Epithelial cell of proximal tubule (primary cell): ENCODE measurements around the gene SERPINB11. TPM values are rescaled to one million over a fixed set of nuclear protein-coding genes. Genes with fewer than 3 reads are reported as not detected.
A peak's percentile ranks its signal among the peaks of the same experiment; 100 is the strongest.

Experiments used
- DNase-seq: peaks from one replicate; pipeline ENCODE4 v3.0.0-alpha.2; 2011; ENCODE audit warnings: low read depth
- H3K4me3 ChIP-seq: 2 replicates; pipeline ENCODE4 v1.5.1; 2011; ENCODE audit warnings: low read depth, mild to moderate bottlenecking, low read length
- total RNA-seq: library from RNA; depleted of rRNA; stranded (reverse); fragments of >200 nt; gene quantifications from 2 replicates; pipeline ENCODE4 v1.2.3, GENCODE V29; 2015
- TF ChIP-seq, protein P1 (sequence below): conservative IDR thresholded peaks from 2 replicates; pipeline ENCODE4 v1.5.1; 2012; ENCODE audit warnings: low read depth, mild to moderate bottlenecking, low read length

Gene SERPINB11
- total RNA-seq, 1 donor from 2014 or later = not detected

GRCh38 chr18:63681449-63682340, 21.1 kb upstream of the SERPINB11 start:
- peak; percentile 19 for DNase-seq
- TF ChIP-seq, protein P1, sequence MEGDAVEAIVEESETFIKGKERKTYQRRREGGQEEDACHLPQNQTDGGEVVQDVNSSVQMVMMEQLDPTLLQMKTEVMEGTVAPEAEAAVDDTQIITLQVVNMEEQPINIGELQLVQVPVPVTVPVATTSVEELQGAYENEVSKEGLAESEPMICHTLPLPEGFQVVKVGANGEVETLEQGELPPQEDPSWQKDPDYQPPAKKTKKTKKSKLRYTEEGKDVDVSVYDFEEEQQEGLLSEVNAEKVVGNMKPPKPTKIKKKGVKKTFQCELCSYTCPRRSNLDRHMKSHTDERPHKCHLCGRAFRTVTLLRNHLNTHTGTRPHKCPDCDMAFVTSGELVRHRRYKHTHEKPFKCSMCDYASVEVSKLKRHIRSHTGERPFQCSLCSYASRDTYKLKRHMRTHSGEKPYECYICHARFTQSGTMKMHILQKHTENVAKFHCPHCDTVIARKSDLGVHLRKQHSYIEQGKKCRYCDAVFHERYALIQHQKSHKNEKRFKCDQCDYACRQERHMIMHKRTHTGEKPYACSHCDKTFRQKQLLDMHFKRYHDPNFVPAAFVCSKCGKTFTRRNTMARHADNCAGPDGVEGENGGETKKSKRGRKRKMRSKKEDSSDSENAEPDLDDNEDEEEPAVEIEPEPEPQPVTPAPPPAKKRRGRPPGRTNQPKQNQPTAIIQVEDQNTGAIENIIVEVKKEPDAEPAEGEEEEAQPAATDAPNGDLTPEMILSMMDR = no peak
- H3K4me3 ChIP-seq = no peak overlapping the region

- TF ChIP-seq, protein P1 = no peak
- H3K4me3 ChIP-seq = no peak overlapping the region
- DNase-seq = peak; percentile 93
Observed at GRCh38 chr18:63683152-63683551, 19.6 kb upstream of the SERPINB11 start.

DNA sequence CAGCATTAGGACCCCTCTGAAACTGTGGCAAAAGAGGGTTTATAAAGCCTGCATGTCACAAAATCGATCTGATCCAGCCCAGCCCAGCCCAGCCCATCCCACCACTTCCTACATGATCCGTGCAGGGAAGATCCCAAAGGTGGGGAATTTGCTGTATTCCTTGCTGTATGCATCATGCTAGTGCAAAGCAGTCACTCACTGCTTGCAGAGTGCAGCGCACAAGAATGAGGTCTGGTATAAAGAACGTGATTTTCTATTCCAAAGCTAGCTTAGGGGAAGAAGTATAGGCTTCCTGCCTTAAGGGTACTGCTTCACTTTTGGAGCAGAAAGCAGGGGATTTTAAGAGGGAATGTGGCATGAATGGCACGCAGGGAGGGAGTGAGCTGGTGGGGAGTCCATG, 18.9 kb upstream of the SERPINB11 start:
- TF ChIP-seq, protein P1 = no peak
- no peak overlapping the region for H3K4me3 ChIP-seq
- DNase-seq = no peak

GRCh38 chr18:63684718-63685117, 18.0 kb upstream of the SERPINB11 start:
- TF ChIP-seq, protein P1 = no peak
- no peak overlapping the region for H3K4me3 ChIP-seq
- DNase-seq = no peak

DNA sequence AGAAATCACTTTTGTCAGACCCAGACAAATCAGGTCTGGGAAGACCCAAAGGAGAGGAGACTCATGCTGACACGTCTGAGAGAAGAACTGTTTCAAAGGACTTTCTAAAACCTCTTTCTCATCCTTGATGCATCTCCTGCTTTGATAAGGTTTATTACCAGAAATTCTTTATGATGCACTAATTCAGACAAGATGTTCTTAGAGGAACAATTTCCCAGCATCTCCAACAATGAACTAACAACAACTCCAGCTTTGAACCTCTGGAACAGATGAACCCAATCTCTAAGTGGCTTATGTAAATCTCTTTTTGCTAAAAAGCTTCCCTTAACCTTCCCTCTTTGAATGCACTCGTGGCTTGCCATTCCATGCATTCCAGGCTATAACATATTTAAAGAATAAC, 15.9 kb upstream of the SERPINB11 start:
- no peak overlapping the region for H3K4me3 ChIP-seq
- no peak for DNase-seq
- TF ChIP-seq, protein P1 = no peak

DNA sequence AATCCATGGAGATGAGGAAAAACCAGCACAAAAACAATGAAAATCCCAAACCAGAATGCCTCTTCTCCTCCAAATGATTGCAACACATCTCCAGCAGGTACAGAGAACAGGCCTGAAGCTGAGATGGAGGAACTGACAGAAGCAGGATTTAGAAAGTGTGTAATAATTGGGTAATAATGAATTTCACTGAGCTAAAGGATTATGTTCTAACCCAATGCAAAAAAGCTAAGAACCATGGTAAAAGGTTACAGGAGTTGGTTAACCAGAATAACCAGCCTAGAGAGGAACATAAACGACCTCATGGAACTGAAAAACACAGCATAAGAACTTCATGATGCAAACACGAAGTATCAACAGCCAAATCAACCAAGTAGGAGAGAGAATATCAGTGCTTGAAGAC, 13.7 kb upstream of the SERPINB11 start:
- TF ChIP-seq, protein P1 = no peak
- H3K4me3 ChIP-seq = no peak overlapping the region
- DNase-seq = no peak

GRCh38 chr18:63697097-63697660, 5.6 kb upstream of the SERPINB11 start:
- no peak for DNase-seq
- TF ChIP-seq, protein P1 = no peak
- no peak overlapping the region for H3K4me3 ChIP-seq
